Midbrain (tissue), 1 donor: ENCODE data around the gene HELZ.

Experiments used
- DNase-seq: peaks from one replicate; lab custom pipeline; 2025; lab: John Stamatoyannopoulos, UW

HELZ gene

DNA sequence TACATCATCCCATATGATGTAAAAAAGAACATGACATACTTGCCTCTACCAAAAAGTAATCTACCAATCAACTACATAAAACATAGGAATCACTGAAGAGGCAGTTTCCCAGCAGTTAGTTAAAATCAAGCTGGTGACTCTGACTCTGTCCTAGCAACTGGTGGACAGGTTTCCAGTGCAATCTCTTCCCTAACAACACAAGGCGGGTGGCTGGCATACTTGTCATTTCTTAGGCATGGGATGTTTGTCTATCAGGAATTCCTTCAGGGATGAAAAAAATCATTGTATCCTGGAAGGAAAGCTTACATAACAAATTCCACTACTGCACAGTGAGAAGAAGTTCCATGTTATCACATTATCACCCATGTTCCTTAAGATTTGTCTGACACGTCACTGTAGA is 50.9 kb downstream of the HELZ start:
- no peak for DNase-seq

DNA sequence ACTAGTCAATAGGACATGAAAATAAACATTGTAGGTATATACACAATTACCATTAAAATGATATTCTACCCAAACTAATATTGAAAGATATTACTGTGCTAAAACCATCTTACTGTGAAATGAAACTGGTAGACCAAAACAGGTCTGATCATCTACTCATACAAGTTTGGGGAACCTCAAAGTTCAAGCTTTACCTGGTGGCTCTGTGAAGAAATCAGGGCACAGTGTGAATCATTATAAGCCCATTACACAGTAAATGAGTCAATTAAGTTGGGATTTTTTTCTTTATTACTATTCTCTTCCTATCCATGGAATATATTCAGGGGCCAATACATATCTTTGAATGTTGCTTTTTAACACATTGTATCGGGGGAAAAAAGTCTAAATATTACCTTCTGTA is 57.1 kb downstream of the HELZ start:
- no peak for DNase-seq

DNA sequence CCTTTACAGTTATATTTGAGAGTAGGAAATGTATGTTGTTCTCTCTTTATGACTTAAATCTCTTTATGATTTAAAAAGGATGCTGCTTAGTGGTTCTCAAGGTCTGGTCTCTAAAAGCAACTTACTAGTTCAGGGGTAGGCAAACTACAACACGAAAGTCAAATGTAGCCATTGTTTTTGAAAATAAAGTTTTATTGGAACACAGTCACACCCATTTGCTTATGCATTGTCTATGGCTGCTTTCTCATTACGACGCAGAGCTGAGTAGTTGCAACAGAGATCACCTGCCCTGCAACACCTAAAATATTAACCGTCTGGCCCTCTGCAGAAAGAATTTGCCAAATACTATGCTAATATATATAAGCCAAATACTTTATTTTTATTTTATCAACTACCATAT is 58.2 kb downstream of the HELZ start:
- DNase-seq, result no peak

DNA sequence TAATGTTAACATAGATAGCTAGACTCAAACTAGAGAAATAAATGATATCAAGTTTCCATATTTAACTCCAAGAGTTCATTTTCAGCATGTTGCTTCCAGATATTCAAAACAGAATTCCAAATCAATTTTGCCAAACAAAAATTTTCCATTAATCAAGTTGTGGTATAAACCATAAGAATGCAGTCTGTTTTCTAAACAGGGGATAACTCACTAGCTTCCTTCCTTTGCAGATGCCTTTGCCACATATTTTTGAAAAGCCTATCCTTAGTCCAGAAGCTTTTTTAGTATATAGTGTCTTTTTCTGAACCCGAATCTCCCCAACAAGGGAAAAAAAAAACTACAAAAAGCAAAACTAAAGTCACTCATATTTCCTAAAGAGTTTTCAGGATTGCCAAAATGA is 61.5 kb downstream of the HELZ start:
- DNase-seq, result no peak

GRCh38 chr17:67181825-67182224 is 63.2 kb downstream of the HELZ start:
- DNase-seq, result no peak

- no peak for DNase-seq
Observed at GRCh38 chr17:67180275-67180674, 64.7 kb downstream of the HELZ start.

DNA sequence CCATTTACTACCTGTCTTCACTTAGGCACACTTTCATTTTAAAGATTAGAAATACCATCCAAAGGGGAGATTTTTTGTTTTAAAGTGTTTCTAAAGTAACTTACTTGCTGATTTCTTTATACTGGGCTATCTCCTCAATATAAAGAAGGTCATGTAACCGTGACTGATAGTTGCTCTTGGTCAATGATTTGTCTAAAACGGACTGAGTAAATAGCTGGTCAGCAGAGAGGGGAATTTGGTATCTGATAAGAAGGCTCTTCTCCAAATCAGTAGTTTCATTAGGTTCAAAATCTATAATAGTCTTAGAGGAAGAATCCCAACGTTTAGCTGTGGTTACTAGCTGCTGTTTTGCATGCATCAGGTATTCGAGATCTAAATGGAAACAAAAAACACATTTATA is 66.4 kb downstream of the HELZ start:
- no peak for DNase-seq

GRCh38 chr17:67177732-67178131 is 67.3 kb downstream of the HELZ start:
- no peak for DNase-seq

DNA sequence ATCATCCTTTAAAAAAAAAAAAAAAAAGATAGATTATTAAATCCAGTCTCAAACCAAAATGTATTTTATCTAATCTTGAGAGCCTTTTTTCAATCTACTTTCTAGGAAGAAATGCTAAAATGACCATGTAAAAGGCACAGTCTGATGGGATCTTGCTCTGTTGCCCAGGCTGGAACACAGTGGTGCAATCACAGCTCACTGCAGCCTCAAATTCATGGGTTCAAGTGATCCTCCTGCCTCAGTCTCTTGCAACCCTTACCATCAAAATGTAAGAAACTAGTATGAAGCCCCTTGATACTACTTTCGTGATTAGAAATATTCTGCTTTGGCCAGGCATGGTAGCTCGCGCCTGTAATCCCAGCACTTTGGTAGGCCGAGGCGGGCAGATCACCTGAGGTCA is 70.8 kb downstream of the HELZ start:
- DNase-seq, result no peak

GRCh38 chr17:67171560-67171959 is 73.4 kb downstream of the HELZ start:
- DNase-seq, result no peak

- no peak for DNase-seq
Observed at GRCh38 chr17:67168496-67168895, 76.5 kb downstream of the HELZ start.

DNA sequence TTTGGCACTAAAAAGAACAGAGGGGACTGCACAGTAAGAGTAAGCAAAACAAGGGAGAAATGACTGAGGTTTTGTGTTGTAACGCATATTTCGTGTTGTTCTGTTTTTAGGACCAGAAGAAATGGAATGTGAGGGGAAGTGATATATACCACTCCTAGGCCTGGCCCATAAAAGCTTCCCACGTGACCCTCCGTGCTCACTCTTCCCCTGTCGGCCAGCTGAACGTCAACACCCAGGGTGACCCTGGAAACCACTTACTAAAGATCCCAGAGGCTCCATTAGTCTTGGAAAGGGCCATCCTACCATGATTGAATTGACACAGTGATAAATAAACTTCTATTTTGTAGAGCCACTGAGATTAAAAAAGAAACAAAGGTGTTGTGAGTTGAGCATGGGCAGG is 79.8 kb downstream of the HELZ start:
- DNase-seq, result no peak

- DNase-seq, result no peak
Observed at GRCh38 chr17:67164302-67164701, 80.7 kb downstream of the HELZ start.

- no peak for DNase-seq
Observed at GRCh38 chr17:67162771-67163170, 82.2 kb downstream of the HELZ start.

GRCh38 chr17:67161573-67161972 is 83.4 kb downstream of the HELZ start:
- no peak for DNase-seq

GRCh38 chr17:67160791-67161190 is 84.2 kb downstream of the HELZ start:
- DNase-seq, result no peak

- DNase-seq, result peak; percentile 49
Observed at GRCh38 chr17:67157732-67158639, 87.0 kb downstream of the HELZ start.

DNA sequence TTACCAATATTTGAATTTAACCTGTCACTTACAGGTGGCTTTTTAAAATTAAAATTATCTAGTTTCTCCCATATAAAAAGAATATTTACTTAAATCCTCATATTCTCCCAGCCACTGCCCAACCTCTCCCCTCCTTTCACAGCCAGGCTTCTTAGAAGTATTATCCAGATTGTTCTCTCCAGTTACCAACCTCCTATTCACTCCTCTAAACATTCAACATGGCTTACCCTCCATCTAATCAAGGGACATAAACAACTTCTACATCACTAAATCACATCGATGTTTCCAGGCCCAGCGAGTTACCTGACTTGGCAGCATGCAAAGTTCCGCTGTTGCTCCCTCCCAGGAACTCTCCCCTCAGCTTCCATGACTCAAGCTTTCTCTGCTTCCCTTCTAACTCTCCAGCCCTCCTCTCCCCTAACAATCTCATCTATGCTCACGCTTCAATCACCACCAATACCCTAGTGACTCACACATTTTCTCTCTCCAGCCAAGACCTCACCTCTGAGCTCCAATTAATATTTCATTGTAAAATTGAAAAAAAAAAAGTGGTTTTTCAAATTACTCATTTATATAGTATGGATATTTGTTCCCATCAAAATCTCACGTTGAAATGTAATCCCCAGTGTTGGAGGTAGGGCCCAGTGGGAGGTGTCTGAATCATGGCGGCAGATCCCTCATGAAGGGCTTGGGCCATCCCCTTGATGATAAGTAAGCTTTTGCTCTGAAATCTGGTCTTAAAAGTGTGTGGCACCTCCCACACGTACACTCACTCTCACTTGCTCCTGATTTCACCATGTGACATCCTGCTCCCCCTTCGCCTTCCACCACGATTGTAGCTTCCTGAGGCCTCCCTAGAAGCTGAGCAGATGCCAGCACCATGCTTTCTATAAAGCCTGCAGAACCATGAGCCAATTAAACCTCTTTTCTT is 88.5 kb downstream of the HELZ start:
- DNase-seq, result no peak

DNA sequence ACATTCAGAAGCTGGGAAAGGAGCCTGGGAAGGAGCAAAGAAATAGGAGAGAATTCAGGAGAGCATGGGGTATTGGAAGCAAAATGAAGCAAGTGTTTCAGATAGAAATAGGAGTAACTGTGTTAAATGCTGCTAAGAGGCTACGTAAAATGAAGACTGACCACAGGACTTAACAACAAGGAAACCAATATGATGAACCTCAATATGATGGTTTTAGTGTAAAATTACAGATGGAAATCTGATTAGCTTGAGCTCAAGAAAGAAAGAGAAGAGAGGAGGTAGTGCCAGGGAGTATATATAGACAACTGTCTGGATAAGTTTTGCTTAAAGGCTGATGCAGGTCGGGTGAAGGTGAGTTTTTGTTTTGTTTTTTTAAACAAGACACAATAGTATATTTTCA is 92.2 kb downstream of the HELZ start:
- DNase-seq, result no peak

DNA sequence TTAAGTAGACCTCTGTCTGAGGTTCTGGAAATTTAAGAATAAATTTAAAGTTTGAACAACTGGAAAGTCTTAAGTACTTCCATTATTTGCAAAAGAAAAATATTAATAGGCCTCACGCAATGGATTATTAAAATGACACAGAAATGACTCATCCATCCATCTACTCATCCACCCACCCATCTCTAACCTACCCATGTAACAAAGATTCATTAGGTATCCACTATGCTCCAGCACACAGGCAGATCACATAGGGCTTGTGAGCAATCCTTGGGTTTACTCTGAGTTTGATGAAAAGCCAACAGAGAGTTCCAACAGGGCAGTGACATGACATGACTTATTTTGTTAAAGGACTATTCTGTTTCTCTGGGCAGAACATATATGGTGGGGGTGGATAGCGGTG is 93.3 kb downstream of the HELZ start:
- DNase-seq, result no peak

GRCh38 chr17:67150826-67151225 is 94.2 kb downstream of the HELZ start:
- no peak for DNase-seq

DNA sequence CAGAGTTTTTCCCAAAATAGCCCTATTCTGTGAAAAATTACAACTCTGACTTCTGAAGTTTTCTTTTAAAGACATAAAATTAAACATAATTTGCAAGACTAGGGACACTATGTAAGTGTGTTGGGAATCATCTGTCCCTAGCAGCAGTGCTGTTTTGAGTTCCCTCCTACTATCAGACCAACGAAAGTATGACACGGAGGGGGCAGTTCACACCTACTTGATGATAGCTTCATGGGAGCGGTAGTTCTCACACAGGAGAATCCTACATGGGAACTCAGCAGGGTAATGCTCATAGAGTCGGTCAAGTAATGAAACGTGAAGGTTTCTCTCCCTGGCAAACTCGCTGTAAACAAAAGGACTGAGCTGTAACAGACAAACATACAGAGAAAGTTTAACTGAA is 96.6 kb downstream of the HELZ start:
- DNase-seq, result no peak

DNA sequence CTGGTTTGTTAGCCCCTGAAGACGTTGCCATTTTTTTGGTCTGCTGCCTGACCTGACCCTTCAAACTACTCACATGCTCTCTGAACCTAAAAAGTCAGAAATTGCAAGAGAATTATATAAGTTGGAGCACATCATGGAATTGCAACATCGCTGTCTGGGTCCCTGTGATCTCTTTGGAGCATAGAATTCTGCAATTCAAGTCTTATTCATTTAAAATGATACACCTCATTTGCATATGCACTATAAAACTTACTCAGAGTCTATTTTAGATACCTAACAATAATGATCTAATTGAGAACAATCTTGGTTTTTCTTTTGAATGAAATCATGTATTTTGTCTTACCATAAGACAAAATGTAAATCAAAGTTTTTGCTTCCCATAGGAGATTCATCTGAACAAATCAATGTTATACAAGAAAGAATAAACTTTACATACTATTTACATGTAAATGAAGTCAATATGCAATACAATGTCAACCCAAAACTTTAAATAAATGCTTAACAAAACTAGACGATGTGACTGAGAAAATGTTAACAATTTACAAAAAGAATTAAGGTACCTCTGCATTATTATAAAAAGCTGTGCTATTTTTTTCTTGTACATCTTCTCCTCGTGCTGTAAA is 99.7 kb downstream of the HELZ start:
- DNase-seq, result no peak
